CD8-positive, alpha-beta memory T cell (primary cell): ENCODE results near the gene KLC1. TPM values are rescaled to one million over a fixed set of nuclear protein-coding genes. Genes with fewer than 3 reads are reported as not detected.

Source experiments
- CTCF ChIA-PET: fragments of 350-600 bp; sonication (Branson Sonifier 250); formaldehyde crosslinking; loops from one replicate; lab custom pipeline; 2021; ENCODE audit warnings: antibody characterized with exemption; lab: Charles Lee
- POLR2A ChIA-PET: fragments of 350-600 bp; sonication (Branson Sonifier 250); formaldehyde crosslinking; loops from one replicate; lab custom pipeline; 2021; ENCODE audit warnings: antibody characterized with exemption; lab: Charles Lee
- DNase-seq, 5 donors: peaks; one replicate each; pipeline versions ENCODE4 v3.0.0 to v3.0.0-alpha.2; 2020 to 2022; ENCODE audit warnings: mixed read lengths in 1 of 5
- H3K27ac ChIP-seq: one replicate; pipeline ENCODE4 v1.7.0; 2013; ENCODE audit warnings: low read depth, mild to moderate bottlenecking, low read length, moderate library complexity
- H3K27me3 ChIP-seq: 2 replicates; pipeline ENCODE4 v1.7.0; 2013; ENCODE audit warnings: low read length, mild to moderate bottlenecking; ENCODE audit not compliant: insufficient read depth, poor library complexity, severe bottlenecking
- H3K36me3 ChIP-seq: 2 replicates; pipeline ENCODE4 v1.7.0; 2013; ENCODE audit warnings: mild to moderate bottlenecking, low read length, moderate library complexity; ENCODE audit not compliant: insufficient read depth
- H3K4me1 ChIP-seq: 2 replicates; pipeline ENCODE4 v1.7.0; 2013; ENCODE audit warnings: mild to moderate bottlenecking, low read length, moderate library complexity; ENCODE audit not compliant: insufficient read depth
- H3K4me3 ChIP-seq: 2 replicates; pipeline ENCODE4 v1.7.0; 2013; ENCODE audit warnings: mild to moderate bottlenecking, low read length
- H3K9me3 ChIP-seq: 2 replicates; pipeline ENCODE4 v1.7.0; 2013; ENCODE audit warnings: mild to moderate bottlenecking, low read length
- H3K27ac Mint-ChIP-seq, 8 donors: one replicate each; pipeline ENCODE4 v1.8.0; 2020 to 2021; ENCODE audit warnings: mixed read lengths in 8 of 8, mild to moderate bottlenecking in 6 of 8, inconsistent platforms in 3 of 8, moderate library complexity in 3 of 8
- H3K27me3 Mint-ChIP-seq, 2 donors: one replicate each; pipeline ENCODE4 v1.8.0; 2020 to 2021; ENCODE audit warnings: mixed read lengths in 2 of 2, mild to moderate bottlenecking in 1 of 2, moderate library complexity in 1 of 2
- H3K36me3 Mint-ChIP-seq, 3 donors: one replicate each; pipeline ENCODE4 v1.8.0; 2020 to 2021; ENCODE audit warnings: mixed read lengths in 3 of 3, inconsistent platforms in 1 of 3, mild to moderate bottlenecking in 1 of 3
- H3K4me1 Mint-ChIP-seq, 3 donors: one replicate each; pipeline ENCODE4 v1.8.0; 2020 to 2021; ENCODE audit warnings: mixed read lengths in 3 of 3, inconsistent platforms in 1 of 3, mild to moderate bottlenecking in 1 of 3
- H3K4me3 Mint-ChIP-seq, 7 donors: one replicate each; pipeline ENCODE4 v1.8.0; 2020 to 2021; ENCODE audit warnings: mixed read lengths in 7 of 7, mild to moderate bottlenecking in 6 of 7, moderate library complexity in 4 of 7, inconsistent platforms in 2 of 7
- H3K9me3 Mint-ChIP-seq, 5 donors: one replicate each; pipeline ENCODE4 v1.8.0; 2020 to 2022; ENCODE audit warnings: mixed read lengths in 5 of 5, mild to moderate bottlenecking in 3 of 5, moderate library complexity in 2 of 5, inconsistent platforms in 1 of 5
- polyA plus RNA-seq: library from polyadenylated mRNA; unstranded; fragments of 300-500 nt; fragmentation: Illumina TruSeq; gene quantifications from one replicate; pipeline ENCODE4 v1.2.3, GENCODE V29; 2021
- total RNA-seq, 2 experiments: library from RNA; stranded (reverse); gene quantifications; one replicate each; pipeline ENCODE4 v1.2.3, GENCODE V29; 2021

The KLC1 gene
- total and polyA plus RNA-seq, 3 experiments from 2014 or later, result 92.0 to 143 (median 141) TPM

- peaks cover 45% of the 10 kb centered on the region for H3K4me1 ChIP-seq
- H3K36me3 Mint-ChIP-seq, result peaks cover 0 to 4% (median 0%) of the 10 kb centered on the region in 3 donors
- H3K27me3 Mint-ChIP-seq, result peaks cover 0 to 2% of the 10 kb centered on the region in 2 donors
- H3K4me1 Mint-ChIP-seq, result peaks cover 17 to 35% (median 30%) of the 10 kb centered on the region in 3 donors
- no peak overlapping the region for H3K27ac ChIP-seq
- no peaks in the 10 kb centered on the region for H3K36me3 ChIP-seq
- H3K9me3 ChIP-seq, result no peaks in the 10 kb centered on the region
- no peak for DNase-seq
- H3K4me3 ChIP-seq, result no peak overlapping the region
- peak overlapping the region in 2 of 8 donors; percentile 68 to 82 for H3K27ac Mint-ChIP-seq
- ChIA-PET CTCF (no interaction called here), POLR2A (no interaction called here)
- no peaks in the 10 kb centered on the region for H3K9me3 Mint-ChIP-seq
- no peaks in the 10 kb centered on the region for H3K27me3 ChIP-seq
- peak overlapping the region in 5 of 7 donors; percentile 46 to 81 (median 70) for H3K4me3 Mint-ChIP-seq
Measured at GRCh38 chr14:103626146-103626850, 2.7 kb upstream of the KLC1 start.

- no peak overlapping the region for H3K4me3 ChIP-seq
- H3K27me3 Mint-ChIP-seq, result peaks cover 0 to 2% of the 10 kb centered on the region in 2 donors
Measured at GRCh38 chr14:103627073-103628025, 1.7 kb upstream of the KLC1 start.

GRCh38 chr14:103628221-103628683 lies 759 bp upstream of the KLC1 start:
- Histone ChIP-seq H3K4me1 (peaks cover 51% of the 10 kb centered on the region), H3K27me3 (no peaks in the 10 kb centered on the region), H3K9me3 (no peaks in the 10 kb centered on the region), H3K4me3 (peak overlapping the region; percentile 68), H3K27ac (peak overlapping the region; percentile 86), H3K36me3 (no peaks in the 10 kb centered on the region)
- H3K27me3 Mint-ChIP-seq, result peaks cover 0 to 2% of the 10 kb centered on the region in 2 donors
- CTCF ChIA-PET, result interaction anchor here (1.1 kb wide), 1 partner anchor 76 kb away, joined by 3 read pairs; no protein-coding TSS in a partner anchor
- peak in 1 of 5 donors; percentile 5 for DNase-seq
- peaks cover 0 to 12% (median 0%) of the 10 kb centered on the region in 3 donors for H3K36me3 Mint-ChIP-seq
- peak overlapping the region; percentile 57 to 97 (median 78) for H3K27ac Mint-ChIP-seq
- POLR2A ChIA-PET, result interaction anchor here (0.9 to 1.2 kb wide), 2 partner anchors 21 to 87 kb away, joined by 3 to 4 read pairs; partner anchors contain the start of gene XRCC3
- peaks cover 21 to 50% (median 43%) of the 10 kb centered on the region in 3 donors for H3K4me1 Mint-ChIP-seq
- H3K4me3 Mint-ChIP-seq, result peak overlapping the region; percentile 72 to 93 (median 80)
- H3K9me3 Mint-ChIP-seq, result no peaks in the 10 kb centered on the region

More at GRCh38 chr14:103627073-103628025, 1.7 kb upstream of the KLC1 start:
- H3K36me3 Mint-ChIP-seq, result peaks cover 0 to 7% (median 0%) of the 10 kb centered on the region in 3 donors
- H3K9me3 Mint-ChIP-seq, result no peaks in the 10 kb centered on the region
- Histone ChIP-seq H3K4me1 (peaks cover 45% of the 10 kb centered on the region), H3K27ac (peak overlapping the region; percentile 86), H3K36me3 (no peaks in the 10 kb centered on the region), H3K27me3 (no peaks in the 10 kb centered on the region), H3K9me3 (no peaks in the 10 kb centered on the region)
- no peak for DNase-seq
- ChIA-PET CTCF (interaction anchor here (1.1 kb wide), 1 partner anchor 75 kb away, joined by 3 read pairs; no protein-coding TSS in a partner anchor), POLR2A (interaction anchor here (0.9 kb wide), 1 partner anchor 20 kb away, joined by 3 read pairs; no protein-coding TSS in a partner anchor)
- peaks cover 17 to 43% (median 36%) of the 10 kb centered on the region in 3 donors for H3K4me1 Mint-ChIP-seq
- H3K27ac Mint-ChIP-seq, result peak overlapping the region; percentile 34 to 91 (median 78)
- peak overlapping the region; percentile 72 to 93 (median 80) for H3K4me3 Mint-ChIP-seq

- H3K9me3 Mint-ChIP-seq, result no peaks in the 10 kb centered on the region
- peak overlapping the region; percentile 63 to 96 (median 88) for H3K27ac Mint-ChIP-seq
- H3K27ac ChIP-seq, result peak overlapping the region; percentile 86
- no peaks in the 10 kb centered on the region for H3K36me3 ChIP-seq
- CTCF ChIA-PET, result interaction anchor here (1.0 kb wide), 1 partner anchor 25 kb away, joined by 3 read pairs; no protein-coding TSS in a partner anchor
- H3K27me3 ChIP-seq, result no peaks in the 10 kb centered on the region
- peak; percentile 24 to 63 (median 28) for DNase-seq
- peak overlapping the region; percentile 83 to 95 (median 87) for H3K4me3 Mint-ChIP-seq
- POLR2A ChIA-PET, result interaction anchor here (0.6 to 1.7 kb wide), 4 partner anchors 13 to 68 kb away, joined by 4 to 8 read pairs (median 6); partner anchors contain the start of gene BAG5
- H3K4me3 ChIP-seq, result peak overlapping the region; percentile 68
- peaks cover 30 to 57% (median 56%) of the 10 kb centered on the region in 3 donors for H3K4me1 Mint-ChIP-seq
- no peaks in the 10 kb centered on the region for H3K9me3 ChIP-seq
- H3K4me1 ChIP-seq, result peaks cover 44% of the 10 kb centered on the region
- H3K27me3 Mint-ChIP-seq, result peaks cover 0 to 2% of the 10 kb centered on the region in 2 donors
- peaks cover 0 to 20% (median 5%) of the 10 kb centered on the region in 3 donors for H3K36me3 Mint-ChIP-seq
Measured at GRCh38 chr14:103629503-103630121, 601 bp downstream of the KLC1 start.

- ChIA-PET CTCF (interaction anchor here (1.0 kb wide), 1 partner anchor 26 kb away, joined by 3 read pairs; no protein-coding TSS in a partner anchor), POLR2A (interaction anchor here (0.6 to 1.7 kb wide), 4 partner anchors 12 to 69 kb away, joined by 4 to 8 read pairs (median 6); partner anchors contain the start of gene BAG5)
- no peak for DNase-seq
- Histone ChIP-seq H3K4me3 (peak overlapping the region; percentile 22), H3K36me3 (no peaks in the 10 kb centered on the region), H3K4me1 (peaks cover 44% of the 10 kb centered on the region), H3K27me3 (no peaks in the 10 kb centered on the region), H3K27ac (no peak overlapping the region), H3K9me3 (no peaks in the 10 kb centered on the region)
- H3K27me3 Mint-ChIP-seq, result peaks cover 0 to 2% of the 10 kb centered on the region in 2 donors
- peak overlapping the region; percentile 47 to 92 (median 81) for H3K27ac Mint-ChIP-seq
- no peaks in the 10 kb centered on the region for H3K9me3 Mint-ChIP-seq
- peaks cover 0 to 24% (median 5%) of the 10 kb centered on the region in 3 donors for H3K36me3 Mint-ChIP-seq
- peaks cover 33 to 59% (median 58%) of the 10 kb centered on the region in 3 donors for H3K4me1 Mint-ChIP-seq
- H3K4me3 Mint-ChIP-seq, result peak overlapping the region; percentile 83 to 95 (median 87)
Measured at GRCh38 chr14:103630364-103631108, 1.5 kb downstream of the KLC1 start.

- POLR2A ChIA-PET, result no interaction called here
- H3K4me1 ChIP-seq, result peaks cover 50% of the 10 kb centered on the region
Measured at GRCh38 chr14:103633391-103633790, 4.4 kb downstream of the KLC1 start.

More at GRCh38 chr14:103633391-103633790, 4.4 kb downstream of the KLC1 start:
- DNase-seq, result no peak
- Mint-ChIP-seq H3K9me3 (no peaks in the 10 kb centered on the region), H3K27me3 (peaks cover 0 to 1% of the 10 kb centered on the region in 2 donors), H3K4me3 (peak overlapping the region in 5 of 7 donors; percentile 1 to 80 (median 49)), H3K4me1 (peaks cover 49 to 73% (median 64%) of the 10 kb centered on the region in 3 donors), H3K27ac (peak overlapping the region in 5 of 8 donors; percentile 42 to 85 (median 78)), H3K36me3 (peaks cover 0 to 39% (median 8%) of the 10 kb centered on the region in 3 donors)
- no peak overlapping the region for H3K27ac ChIP-seq
- H3K27me3 ChIP-seq, result no peaks in the 10 kb centered on the region
- CTCF ChIA-PET, result no interaction called here
- no peaks in the 10 kb centered on the region for H3K36me3 ChIP-seq
- no peaks in the 10 kb centered on the region for H3K9me3 ChIP-seq
- no peak overlapping the region for H3K4me3 ChIP-seq
